ENCODE data around the gene GLA. TPM values are rescaled to one million over a fixed set of nuclear protein-coding genes. Genes with fewer than 3 reads are reported as not detected.

The GLA gene
- total RNA-seq, 3 donors from 2014 or later, result 20.5 to 43.0 (median 31.5) TPM

DNA sequence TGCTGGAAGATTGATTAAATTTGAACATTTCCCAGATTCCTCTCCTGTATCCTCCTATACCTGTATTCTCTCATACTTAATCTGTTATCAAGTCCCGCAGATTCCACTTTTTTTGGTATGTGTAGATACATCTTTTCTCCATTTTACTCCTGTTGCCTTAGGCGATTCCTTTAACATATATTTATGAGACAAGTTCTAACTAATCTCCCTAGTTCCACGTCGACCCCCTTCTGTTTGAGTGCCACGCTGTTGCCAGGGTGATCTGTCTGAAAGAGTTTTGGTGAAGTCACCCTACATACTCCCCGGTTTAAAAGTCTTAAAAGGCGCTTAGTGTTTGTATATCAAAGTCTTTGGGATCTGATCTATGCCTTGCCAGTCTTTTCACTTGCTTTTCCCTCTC lies 2.7 kb upstream of the GLA start:
- Histone ChIP-seq H3K4me3 (peak overlapping the region in 2 of 3 donors; percentile 1 to 80), H3K9me3 (no peaks in the 10 kb centered on the region), H3K27me3 (peaks cover 0 to 12% of the 10 kb centered on the region in 2 donors), H3K4me1 (no peaks in the 10 kb centered on the region), H3K36me3 (no peaks in the 10 kb centered on the region), H3K27ac (peak overlapping the region; percentile 1 to 19)
- no peak for TF ChIP-seq CTCF (IDR thresholded peaks at IDR 0.05)
- DNase-seq (ENCODE audit: low spot score in 2 of 2), result no peak
- intact Hi-C loops (cut with DNase I; ENCODE audit: low total_unique reads), result no loop called here

DNA sequence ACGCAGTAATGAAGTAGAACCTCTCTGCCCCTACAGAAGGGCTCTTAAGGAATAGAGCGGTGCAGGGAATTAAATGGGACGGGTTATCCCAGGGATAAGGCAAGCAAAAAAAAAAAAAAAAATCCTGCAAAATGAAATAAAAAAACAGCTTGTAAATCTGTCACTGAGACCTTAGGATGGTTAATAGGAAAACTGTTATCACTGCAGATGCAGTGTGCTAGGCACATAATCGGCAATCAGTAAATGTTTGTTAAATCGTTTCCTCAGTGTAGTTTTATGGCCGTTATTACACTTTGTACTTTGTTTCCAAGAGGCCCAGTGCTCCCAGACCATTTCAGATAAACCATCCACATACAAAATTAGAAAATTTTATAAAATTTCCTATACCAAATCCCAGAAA lies 1.3 kb upstream of the GLA start:
- intact Hi-C loops (cut with DNase I; ENCODE audit: low total_unique reads), result no loop called here
- peak overlapping the region; percentile 59 to 80 (median 60) for H3K4me3 ChIP-seq
- H3K9me3 ChIP-seq, result no peaks in the 10 kb centered on the region
- H3K36me3 ChIP-seq, result no peaks in the 10 kb centered on the region
- no peaks in the 10 kb centered on the region for H3K4me1 ChIP-seq
- peak overlapping the region; percentile 94 to 97 for H3K27ac ChIP-seq
- H3K27me3 ChIP-seq, result peaks cover 0 to 13% of the 10 kb centered on the region in 2 donors
- no peak for DNase-seq (ENCODE audit: low spot score in 2 of 2)
- TF ChIP-seq CTCF (IDR thresholded peaks at IDR 0.05) (no peak), POLR2A (IDR thresholded peaks at IDR 0.05) (no peak), POLR2AphosphoS5 (IDR thresholded peaks at IDR 0.05) (no peak)

GRCh38 chrX:101408532-101408841 lies 762 bp upstream of the GLA start:
- no peak for DNase-seq (ENCODE audit: low spot score in 2 of 2)
- Histone ChIP-seq H3K4me3 (peak overlapping the region; percentile 59 to 80 (median 60)), H3K27ac (peak overlapping the region; percentile 94 to 97), H3K36me3 (no peaks in the 10 kb centered on the region), H3K4me1 (no peaks in the 10 kb centered on the region), H3K27me3 (peaks cover 0 to 15% of the 10 kb centered on the region in 2 donors), H3K9me3 (no peaks in the 10 kb centered on the region)
- TF ChIP-seq CTCF (IDR thresholded peaks at IDR 0.05) (peak in 1 of 3 donors; percentile 52), POLR2AphosphoS5 (IDR thresholded peaks at IDR 0.05) (no peak)
- intact Hi-C loops (cut with DNase I; ENCODE audit: low total_unique reads), result no loop called here

GRCh38 chrX:101407167-101407747 lies 468 bp downstream of the GLA start:
- DNase-seq (ENCODE audit: low spot score in 2 of 2), result no peak
- Histone ChIP-seq H3K4me1 (no peaks in the 10 kb centered on the region), H3K27me3 (peaks cover 0 to 10% of the 10 kb centered on the region in 2 donors), H3K9me3 (no peaks in the 10 kb centered on the region), H3K4me3 (peak overlapping the region; percentile 59 to 80 (median 60)), H3K27ac (peak overlapping the region; percentile 94 to 97), H3K36me3 (no peaks in the 10 kb centered on the region)
- TF ChIP-seq CTCF (IDR thresholded peaks at IDR 0.05) (no peak), POLR2A (IDR thresholded peaks at IDR 0.05) (no peak), POLR2AphosphoS5 (IDR thresholded peaks at IDR 0.05) (no peak)
- intact Hi-C loops (cut with DNase I; ENCODE audit: low total_unique reads), result no loop called here

DNA sequence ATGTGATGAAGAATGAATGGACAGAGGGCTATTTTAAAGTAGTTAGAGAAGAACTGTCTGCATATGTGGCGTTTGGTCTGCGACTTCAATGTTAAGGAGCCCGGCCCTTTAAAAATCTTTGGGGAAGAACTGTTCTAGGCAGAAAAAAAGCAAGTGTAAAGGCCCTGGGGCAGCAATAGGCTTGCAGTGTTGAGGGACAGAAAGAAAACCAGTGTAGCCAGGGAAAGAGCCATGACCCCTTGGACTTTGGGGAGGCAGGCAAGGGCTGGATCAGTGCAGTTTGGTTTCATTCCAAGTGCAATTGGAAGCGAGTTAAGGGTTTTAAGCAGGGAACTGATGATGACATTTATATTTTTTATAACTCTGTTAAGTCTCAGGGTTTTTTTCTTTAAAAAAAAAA lies 7.9 kb downstream of the GLA start:
- no peak for DNase-seq (ENCODE audit: low spot score in 2 of 2)
- H3K4me3 ChIP-seq, result no peak overlapping the region
- TF ChIP-seq POLR2AphosphoS5 (IDR thresholded peaks at IDR 0.05) (no peak), CTCF (IDR thresholded peaks at IDR 0.05) (no peak), POLR2A (IDR thresholded peaks at IDR 0.05) (no peak)
- no peaks in the 10 kb centered on the region for H3K36me3 ChIP-seq
- intact Hi-C loops (cut with DNase I; ENCODE audit: low total_unique reads), result no loop called here
- no peaks in the 10 kb centered on the region for H3K4me1 ChIP-seq
- H3K27me3 ChIP-seq, result peaks cover 0 to 34% of the 10 kb centered on the region in 2 donors
- no peaks in the 10 kb centered on the region for H3K9me3 ChIP-seq
- no peak overlapping the region for H3K27ac ChIP-seq
